ENCODE results near the gene SAMD4B. TPM values are rescaled to one million over a fixed set of nuclear protein-coding genes. Genes with fewer than 3 reads are reported as not detected.

The SAMD4B gene
- total RNA-seq, 1 experiment from 2014 or later: 164 TPM

- ChIA-PET CTCF (no interaction called here), POLR2A (no interaction called here)
- Mint-ChIP-seq H3K9me3 (no peaks in the 10 kb centered on the region), H3K4me3 (peak overlapping the region; percentile 99), H3K27ac (peak overlapping the region; percentile 84), H3K27me3 (ENCODE audit: low read depth) (no peaks in the 10 kb centered on the region), H3K4me1 (peaks cover 52% of the 10 kb centered on the region), H3K36me3 (peaks cover 8% of the 10 kb centered on the region; the same call in 1 of the 2 replicates)
- TF ChIP-seq ZNF263 (CRISPR knock-in tag; IDR thresholded peaks at IDR 0.05; ENCODE audit: low read depth): peak; percentile 57; the same call in 1 of the 2 replicates
- no peak for TF ChIP-seq NFATC4 (CRISPR knock-in tag; IDR thresholded peaks at IDR 0.05)
- TF ChIP-seq, protein P1, sequence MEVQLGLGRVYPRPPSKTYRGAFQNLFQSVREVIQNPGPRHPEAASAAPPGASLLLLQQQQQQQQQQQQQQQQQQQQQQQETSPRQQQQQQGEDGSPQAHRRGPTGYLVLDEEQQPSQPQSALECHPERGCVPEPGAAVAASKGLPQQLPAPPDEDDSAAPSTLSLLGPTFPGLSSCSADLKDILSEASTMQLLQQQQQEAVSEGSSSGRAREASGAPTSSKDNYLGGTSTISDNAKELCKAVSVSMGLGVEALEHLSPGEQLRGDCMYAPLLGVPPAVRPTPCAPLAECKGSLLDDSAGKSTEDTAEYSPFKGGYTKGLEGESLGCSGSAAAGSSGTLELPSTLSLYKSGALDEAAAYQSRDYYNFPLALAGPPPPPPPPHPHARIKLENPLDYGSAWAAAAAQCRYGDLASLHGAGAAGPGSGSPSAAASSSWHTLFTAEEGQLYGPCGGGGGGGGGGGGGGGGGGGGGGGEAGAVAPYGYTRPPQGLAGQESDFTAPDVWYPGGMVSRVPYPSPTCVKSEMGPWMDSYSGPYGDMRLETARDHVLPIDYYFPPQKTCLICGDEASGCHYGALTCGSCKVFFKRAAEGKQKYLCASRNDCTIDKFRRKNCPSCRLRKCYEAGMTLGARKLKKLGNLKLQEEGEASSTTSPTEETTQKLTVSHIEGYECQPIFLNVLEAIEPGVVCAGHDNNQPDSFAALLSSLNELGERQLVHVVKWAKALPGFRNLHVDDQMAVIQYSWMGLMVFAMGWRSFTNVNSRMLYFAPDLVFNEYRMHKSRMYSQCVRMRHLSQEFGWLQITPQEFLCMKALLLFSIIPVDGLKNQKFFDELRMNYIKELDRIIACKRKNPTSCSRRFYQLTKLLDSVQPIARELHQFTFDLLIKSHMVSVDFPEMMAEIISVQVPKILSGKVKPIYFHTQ (CRISPR knock-in tag; IDR thresholded peaks at IDR 0.05): peak; percentile 55; the same call in 1 of the 2 replicates
- ATAC-seq: no peak
- DNase-seq (ENCODE audit: low spot score): peak; percentile 49
Measured at GRCh38 chr19:39410017-39410830, 68.0 kb downstream of the SAMD4B start.

DNA sequence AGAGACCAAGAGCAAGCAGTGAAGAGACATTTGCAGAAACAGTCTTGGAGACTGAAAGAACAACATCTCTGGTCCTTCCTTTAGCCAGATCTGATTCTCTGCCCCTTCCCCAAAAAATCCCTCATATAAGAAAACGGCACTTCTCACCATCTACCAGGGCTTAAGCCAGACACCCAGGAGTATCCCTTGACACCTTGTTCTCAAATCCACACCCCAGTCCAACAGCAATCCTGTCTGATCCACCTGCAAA lies 68.5 kb downstream of the SAMD4B start:
- Mint-ChIP-seq H3K4me1 (peaks cover 53% of the 10 kb centered on the region), H3K27ac (peak overlapping the region; percentile 84), H3K27me3 (ENCODE audit: low read depth) (no peaks in the 10 kb centered on the region), H3K9me3 (no peaks in the 10 kb centered on the region), H3K4me3 (peak overlapping the region; percentile 99), H3K36me3 (peaks cover 8% of the 10 kb centered on the region; the same call in 1 of the 2 replicates)
- ATAC-seq (no peak), DNase-seq (ENCODE audit: low spot score) (no peak)
- POLR2A ChIA-PET: interaction anchor here (1.0 to 2.3 kb wide), 5 partner anchors 7 to 25 kb away, joined by 5 to 11 read pairs (median 8); partner anchors contain the start of genes MED29, PAF1 and RPS16
- no peak for TF ChIP-seq CBFB (CRISPR knock-in tag; IDR thresholded peaks at IDR 0.05; ENCODE audit: low read depth)
- TF ChIP-seq JUN (CRISPR knock-in tag; IDR thresholded peaks at IDR 0.05): no peak
- TF ChIP-seq, protein P2, sequence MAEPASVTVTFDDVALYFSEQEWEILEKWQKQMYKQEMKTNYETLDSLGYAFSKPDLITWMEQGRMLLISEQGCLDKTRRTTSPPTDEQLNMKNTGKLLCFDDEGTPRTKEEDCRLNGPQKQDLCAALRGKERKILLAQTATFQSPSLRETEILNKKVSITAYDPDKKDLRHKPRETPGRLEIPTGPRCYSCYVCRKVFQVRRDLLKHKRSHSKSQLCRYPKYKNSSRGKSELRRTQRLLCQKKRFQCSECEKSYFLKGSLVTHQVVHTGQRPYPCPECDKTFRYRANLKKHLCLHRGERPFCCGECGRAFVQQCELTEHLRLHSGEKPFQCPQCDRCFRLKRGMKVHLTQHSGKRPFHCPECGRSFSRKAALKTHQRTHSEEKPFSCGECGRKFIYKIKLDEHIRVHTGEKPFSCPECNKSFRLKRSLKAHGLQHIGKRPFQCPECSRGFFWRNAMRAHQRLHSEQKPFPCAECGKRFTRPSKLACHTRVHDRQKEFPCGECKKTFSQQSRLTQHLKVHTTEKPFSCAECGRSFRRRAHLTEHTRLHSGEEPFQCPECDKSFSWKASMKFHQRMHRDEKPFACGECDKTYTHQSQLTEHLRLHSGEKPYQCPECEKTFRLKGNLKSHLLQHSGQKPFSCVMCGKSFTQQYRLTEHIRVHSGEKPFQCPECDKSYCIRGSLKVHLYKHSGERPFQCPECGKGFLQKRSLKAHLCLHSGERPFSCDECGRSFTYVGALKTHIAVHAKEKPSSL (CRISPR knock-in tag; conservative IDR thresholded peaks at IDR 0.05): no peak
- TF ChIP-seq MLX (CRISPR knock-in tag; IDR thresholded peaks at IDR 0.05): no peak
- no peak for TF ChIP-seq MAX (CRISPR knock-in tag; IDR thresholded peaks at IDR 0.05)
- TF ChIP-seq SP1 (CRISPR knock-in tag; conservative IDR thresholded peaks at IDR 0.05): no peak
- TF ChIP-seq FOXK1 (CRISPR knock-in tag; IDR thresholded peaks at IDR 0.05): no peak
- no peak for TF ChIP-seq GTF2I (CRISPR knock-in tag; conservative IDR thresholded peaks at IDR 0.05)
- no peak for TF ChIP-seq ZNF671 (CRISPR knock-in tag; IDR thresholded peaks at IDR 0.05)
- TF ChIP-seq, protein P3, sequence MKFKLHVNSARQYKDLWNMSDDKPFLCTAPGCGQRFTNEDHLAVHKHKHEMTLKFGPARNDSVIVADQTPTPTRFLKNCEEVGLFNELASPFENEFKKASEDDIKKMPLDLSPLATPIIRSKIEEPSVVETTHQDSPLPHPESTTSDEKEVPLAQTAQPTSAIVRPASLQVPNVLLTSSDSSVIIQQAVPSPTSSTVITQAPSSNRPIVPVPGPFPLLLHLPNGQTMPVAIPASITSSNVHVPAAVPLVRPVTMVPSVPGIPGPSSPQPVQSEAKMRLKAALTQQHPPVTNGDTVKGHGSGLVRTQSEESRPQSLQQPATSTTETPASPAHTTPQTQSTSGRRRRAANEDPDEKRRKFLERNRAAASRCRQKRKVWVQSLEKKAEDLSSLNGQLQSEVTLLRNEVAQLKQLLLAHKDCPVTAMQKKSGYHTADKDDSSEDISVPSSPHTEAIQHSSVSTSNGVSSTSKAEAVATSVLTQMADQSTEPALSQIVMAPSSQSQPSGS (CRISPR knock-in tag; IDR thresholded peaks at IDR 0.05; ENCODE audit: borderline replicate concordance, low read depth): no peak
- TF ChIP-seq TEAD1 (CRISPR knock-in tag; IDR thresholded peaks at IDR 0.05): no peak
- no peak for TF ChIP-seq ZNF219 (CRISPR knock-in tag; IDR thresholded peaks at IDR 0.05; ENCODE audit: borderline replicate concordance)
- CTCF ChIA-PET: interaction anchor here (0.5 to 2.3 kb wide), 5 partner anchors 10 to 98 kb away, joined by 3 to 43 read pairs (median 12); partner anchors contain the start of genes MED29 and PAF1

All from WTC11 (cell line).